Gastrocnemius medialis (tissue), 4 donors: ENCODE data around the gene PATE1. TPM values are rescaled to one million over a fixed set of nuclear protein-coding genes. Genes with fewer than 3 reads are reported as not detected.

Experiments used
- ATAC-seq, 2 donors: fragments of 150-250 bp; one replicate each; pipeline ENCODE4 v1.9.1; 2016
- DNase-seq, 2 donors: peaks; one replicate each; pipeline ENCODE4 v3.0.0-alpha.2; 2019
- H3K27ac ChIP-seq, 4 donors: fragments of 200-600 bp; sonication (generic); 1 replicate in 1 of 4; 2 replicates in 3 of 4; pipeline ENCODE4 v1.5.1; 2016 to 2018; ENCODE audit warnings: mild to moderate bottlenecking in 2 of 4, moderate library complexity in 1 of 4
- H3K27me3 ChIP-seq, 3 donors: fragments of 200-600 bp; sonication (generic) in 2 of 3; 1 replicate in 1 of 3; 2 replicates in 2 of 3; pipeline versions ENCODE4 v1.5.1 to v1.6.0; 2016 to 2019; ENCODE audit warnings: mild to moderate bottlenecking in 1 of 3, moderate library complexity in 1 of 3
- H3K36me3 ChIP-seq, 2 donors: fragments of 200-600 bp; sonication (generic) in 1 of 2; one replicate each; pipeline ENCODE4 v1.5.1; 2017 to 2018
- H3K4me1 ChIP-seq, 2 donors: fragments of 200-600 bp; sonication (generic) in 1 of 2; one replicate each; pipeline ENCODE4 v1.5.1; 2016 to 2017; ENCODE audit warnings: mild to moderate bottlenecking in 2 of 2
- H3K4me3 ChIP-seq, 4 donors: fragments of 200-600 bp; sonication (generic) in 3 of 4; 1 replicate in 1 of 4; 2 replicates in 3 of 4; pipeline ENCODE4 v1.5.1; 2016 to 2019; ENCODE audit warnings: mild to moderate bottlenecking in 2 of 4
- H3K9me3 ChIP-seq, 3 donors: fragments of 200-600 bp; sonication (generic) in 2 of 3; 1 replicate in 1 of 3; 2 replicates in 2 of 3; pipeline ENCODE4 v1.5.1; 2016 to 2019
- CTCF ChIP-seq, 5 experiments: fragments of 450-650 bp in 3 of 5; fragments of 200-600 bp in 2 of 5; sonication (generic) in 2 of 5; IDR thresholded peaks in 4 of 5; conservative IDR thresholded peaks in 1 of 5; 1 replicate in 4 of 5; 2 replicates in 1 of 5; pipeline ENCODE4 v1.5.1; 2016 to 2019; ENCODE audit warnings: antibody characterized with exemption in 5 of 5, mild to moderate bottlenecking in 3 of 5, moderate library complexity in 3 of 5
- POLR2A ChIP-seq, 2 donors: fragments of 450-650 bp; IDR thresholded peaks; one replicate each; pipeline ENCODE4 v1.6.1; 2017; ENCODE audit warnings: antibody characterized with exemption in 2 of 2, mild to moderate bottlenecking in 2 of 2, moderate library complexity in 2 of 2
- in situ Hi-C, 4 donors: fragments of 200-750 bp; cut with MboI; loops; one replicate each; pipeline versions ENCODE4 v1.15.0 to v1.8.0; 2017; ENCODE audit warnings: low sequenced_read_pairs in 4 of 4
- intact Hi-C: fragments of 100-400 bp; cut with DNase I; formaldehyde crosslinking; loops from one replicate; pipeline ENCODE4 v1.15.1; 2023; ENCODE audit warnings: low total_unique reads
- total RNA-seq, 4 donors: library from RNA; depleted of rRNA; stranded (reverse); fragments of >200 nt; gene quantifications; one replicate each; pipeline versions ENCODE4 v1.1.0 to v1.2.3, GENCODE V29; 2016

PATE1 gene
- total RNA-seq, 4 donors from 2014 or later: not detected

DNA sequence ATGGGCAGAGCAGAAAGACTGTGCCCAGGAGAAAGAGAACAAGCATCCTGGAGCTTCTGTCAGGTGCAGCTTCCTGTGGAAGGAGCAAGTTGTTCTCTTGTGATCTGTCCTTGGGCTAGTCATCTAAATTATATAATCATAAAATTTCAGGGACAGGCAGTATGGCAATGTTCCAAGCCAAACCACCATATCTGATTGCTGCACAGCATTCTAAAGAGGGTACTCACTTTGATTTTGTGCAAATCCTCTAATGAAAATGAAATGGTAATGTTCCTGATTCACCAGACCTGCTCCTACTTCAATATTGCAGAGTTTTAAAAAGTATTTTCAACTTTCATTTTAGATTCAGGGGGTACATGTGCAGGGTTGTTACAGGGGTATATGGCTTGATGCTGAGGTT lies 32.6 kb downstream of the PATE1 start, which contains the start of gene PATE2:
Gene PATE2 (minus strand): TSS at position 101 of the 400 bp plus-strand sequence. CDS start 55 bp downstream, at position 46.
- ATAC-seq: no peak
- no peaks in the 10 kb centered on the region for H3K36me3 ChIP-seq
- no peaks in the 10 kb centered on the region for H3K9me3 ChIP-seq
- no peaks in the 10 kb centered on the region for H3K4me1 ChIP-seq
- no peaks in the 10 kb centered on the region for H3K27me3 ChIP-seq
- no peak within 1 kb of the TSS for H3K27ac ChIP-seq
- TF ChIP-seq CTCF (IDR thresholded peaks at IDR 0.05 in 4 of 5, conservative IDR thresholded peaks at IDR 0.05 in 1 of 5): no peak
- TF ChIP-seq POLR2A (IDR thresholded peaks at IDR 0.05): no peak
- H3K4me3 ChIP-seq: no peak within 1 kb of the TSS
- DNase-seq: no peak
- intact Hi-C loops: no loop called here
- in situ Hi-C loops: no loop called here

DNA sequence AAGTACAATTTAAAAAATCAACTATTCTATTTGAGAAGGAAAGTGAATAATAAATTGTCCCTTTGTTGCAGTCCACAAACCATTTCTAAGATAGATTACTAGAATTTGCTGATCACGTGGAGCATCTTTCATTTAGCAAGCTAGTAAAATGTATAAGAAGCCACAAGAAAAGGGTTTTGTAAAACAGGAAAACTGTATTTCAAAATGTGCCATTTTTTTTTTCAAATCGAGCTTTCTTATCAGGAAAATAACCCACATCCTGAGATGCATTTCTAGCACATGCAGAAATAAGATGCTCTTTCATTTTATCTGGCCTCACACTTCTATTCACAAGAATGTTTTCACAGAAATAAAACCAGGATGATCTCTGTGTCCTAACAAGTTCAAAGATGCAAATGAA lies 38.6 kb downstream of the PATE1 start:
- Histone ChIP-seq H3K36me3 (no peaks in the 10 kb centered on the region), H3K27me3 (no peaks in the 10 kb centered on the region), H3K4me3 (no peak overlapping the region), H3K4me1 (no peaks in the 10 kb centered on the region), H3K9me3 (no peaks in the 10 kb centered on the region), H3K27ac (no peak overlapping the region)
- DNase-seq (no peak), ATAC-seq (no peak)
- in situ Hi-C loops: no loop called here
- no peak for TF ChIP-seq POLR2A (IDR thresholded peaks at IDR 0.05)
- TF ChIP-seq CTCF (IDR thresholded peaks at IDR 0.05 in 4 of 5, conservative IDR thresholded peaks at IDR 0.05 in 1 of 5): no peak
- intact Hi-C loops: no loop called here

DNA sequence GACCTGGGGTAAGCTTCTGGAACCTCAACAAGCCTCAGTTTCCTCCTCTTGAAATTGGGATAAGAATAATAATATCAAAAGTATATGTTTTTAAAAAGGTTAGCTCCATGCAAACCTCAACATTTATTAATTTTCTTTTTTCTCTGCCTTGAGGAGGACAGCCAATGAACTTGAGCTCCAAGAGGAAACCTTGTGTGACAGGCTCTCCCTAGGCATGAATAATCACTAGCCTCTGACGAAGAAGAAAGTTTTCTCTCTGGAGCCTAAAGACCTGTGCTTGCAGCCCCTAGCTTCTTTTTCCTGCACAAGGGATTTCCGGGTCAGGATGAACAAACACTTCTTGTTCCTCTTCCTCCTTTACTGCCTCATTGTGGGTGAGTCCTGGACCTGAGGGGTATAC lies 41.7 kb downstream of the PATE1 start, which contains the start of gene PATE3:
Gene PATE3 (plus strand): TSS at position 301 of the 400 bp plus-strand sequence. CDS start 25 bp downstream, at position 326.
- in situ Hi-C loops: no loop called here
- intact Hi-C loops: no loop called here
- Histone ChIP-seq H3K4me3 (no peak within 1 kb of the TSS), H3K27ac (no peak within 1 kb of the TSS), H3K9me3 (no peaks in the 10 kb centered on the region), H3K4me1 (no peaks in the 10 kb centered on the region), H3K36me3 (no peaks in the 10 kb centered on the region), H3K27me3 (no peaks in the 10 kb centered on the region)
- no peak for TF ChIP-seq CTCF (IDR thresholded peaks at IDR 0.05 in 4 of 5, conservative IDR thresholded peaks at IDR 0.05 in 1 of 5)
- no peak for TF ChIP-seq POLR2A (IDR thresholded peaks at IDR 0.05)
- no peak for DNase-seq
- no peak for ATAC-seq

DNA sequence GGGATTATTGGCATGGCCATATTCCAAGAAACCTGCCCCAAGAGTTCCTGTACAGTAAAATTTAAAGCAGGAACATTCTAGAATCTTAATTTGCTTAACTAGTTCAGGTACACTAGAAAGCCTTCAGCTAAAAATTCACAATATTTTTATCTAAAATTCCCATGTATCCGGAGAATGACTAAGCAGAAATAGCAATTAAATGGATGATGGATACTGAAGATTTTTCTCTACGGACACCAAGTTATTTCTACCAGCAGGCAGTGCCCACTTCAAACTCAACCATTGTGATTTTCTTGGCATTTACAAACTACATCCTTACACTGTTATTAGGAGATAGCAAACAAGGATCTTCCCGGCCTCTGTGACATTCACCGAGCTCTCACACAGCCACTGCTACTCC lies 44.7 kb downstream of the PATE1 start:
- no peaks in the 10 kb centered on the region for H3K4me1 ChIP-seq
- in situ Hi-C loops (no loop called here), intact Hi-C loops (no loop called here)
- TF ChIP-seq POLR2A (IDR thresholded peaks at IDR 0.05) (no peak), CTCF (IDR thresholded peaks at IDR 0.05 in 4 of 5, conservative IDR thresholded peaks at IDR 0.05 in 1 of 5) (no peak)
- H3K4me3 ChIP-seq: no peak overlapping the region
- no peaks in the 10 kb centered on the region for H3K27me3 ChIP-seq
- peaks cover 0 to 4% (median 0%) of the 10 kb centered on the region in 3 donors for H3K9me3 ChIP-seq
- ATAC-seq (no peak), DNase-seq (no peak)
- H3K36me3 ChIP-seq: no peaks in the 10 kb centered on the region
- H3K27ac ChIP-seq: no peak overlapping the region

DNA sequence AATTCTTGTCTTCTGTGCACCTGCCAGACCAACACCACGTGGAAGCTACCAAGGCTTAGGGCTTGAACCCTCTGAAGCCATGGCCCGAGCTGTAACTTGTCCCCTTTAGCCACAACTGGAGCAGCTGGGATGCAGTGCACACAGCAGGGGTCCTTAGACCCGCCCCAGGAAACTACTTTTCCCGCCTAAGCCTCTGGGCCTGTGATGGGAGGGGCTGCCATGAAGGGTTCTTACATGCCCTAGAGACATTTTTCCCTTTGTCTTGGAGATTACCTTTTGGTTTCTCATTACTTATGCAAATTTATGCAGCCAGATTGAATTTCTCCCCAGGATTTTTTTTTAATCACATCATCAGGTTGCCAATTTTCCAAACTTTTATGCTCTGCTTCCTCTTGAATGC lies 51.6 kb downstream of the PATE1 start:
- DNase-seq (no peak), ATAC-seq (no peak)
- Histone ChIP-seq H3K9me3 (peaks cover 0 to 4% (median 0%) of the 10 kb centered on the region in 3 donors), H3K36me3 (no peaks in the 10 kb centered on the region), H3K27me3 (no peaks in the 10 kb centered on the region), H3K4me1 (no peaks in the 10 kb centered on the region), H3K27ac (no peak overlapping the region), H3K4me3 (no peak overlapping the region)
- no peak for TF ChIP-seq POLR2A (IDR thresholded peaks at IDR 0.05)
- TF ChIP-seq CTCF (IDR thresholded peaks at IDR 0.05 in 4 of 5, conservative IDR thresholded peaks at IDR 0.05 in 1 of 5): no peak
- intact Hi-C loops: no loop called here
- in situ Hi-C loops: no loop called here
